Activated CD8-positive, alpha-beta memory T cell treated with anti-CD3 and anti-CD28 coated beads, Interleukin-2, amount 50 U/mL, for 24 hours (primary cell): ENCODE data around the gene COL5A1.

Experiments
- DNase-seq: peaks from one replicate; pipeline ENCODE4 v3.0.0-alpha.2; 2020; ENCODE audit errors: extremely low read depth

COL5A1 gene

GRCh38 chr9:134787601-134788531, 146.3 kb downstream of the COL5A1 start:
- DNase-seq = no peak

DNA sequence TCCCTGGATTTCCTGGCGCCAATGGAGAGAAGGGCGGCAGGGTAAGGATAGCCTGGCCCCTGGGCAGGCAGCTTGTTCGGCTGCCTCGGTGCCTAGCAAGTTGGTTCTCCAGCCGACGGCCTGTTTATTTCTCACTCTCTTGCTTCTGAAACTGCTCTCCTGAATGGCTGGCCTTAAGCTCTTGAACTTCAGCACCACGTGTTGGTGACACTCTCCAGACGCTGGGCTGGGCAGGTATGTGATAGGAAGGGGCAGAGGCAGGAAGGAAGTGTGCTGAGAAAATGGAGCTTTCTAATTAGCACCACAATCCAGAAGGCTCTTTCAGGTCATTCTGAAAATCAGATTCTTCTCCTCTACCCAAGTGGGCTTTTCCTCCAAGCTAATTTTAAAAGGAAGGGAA, 147.6 kb downstream of the COL5A1 start:
- DNase-seq = no peak

DNA sequence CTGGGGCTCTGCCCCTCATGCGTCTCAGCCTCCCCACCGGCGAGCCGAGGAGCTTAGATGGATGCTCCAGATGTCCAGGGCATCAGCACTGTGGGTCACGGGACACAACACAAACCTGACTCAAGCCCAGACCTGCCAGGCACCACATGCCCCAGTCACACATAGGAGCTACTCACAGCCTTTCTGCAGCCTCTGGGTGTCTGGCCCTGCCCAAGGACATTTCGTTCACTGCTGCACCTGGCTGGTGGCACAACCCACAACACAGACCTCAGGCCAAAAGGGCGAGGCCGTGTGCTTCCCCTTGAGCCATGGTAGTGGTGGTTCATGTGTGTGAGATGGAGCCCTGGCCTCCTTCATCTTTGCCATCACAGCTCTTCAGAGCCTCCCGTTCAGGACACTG, 149.4 kb downstream of the COL5A1 start:
- no peak for DNase-seq

DNA sequence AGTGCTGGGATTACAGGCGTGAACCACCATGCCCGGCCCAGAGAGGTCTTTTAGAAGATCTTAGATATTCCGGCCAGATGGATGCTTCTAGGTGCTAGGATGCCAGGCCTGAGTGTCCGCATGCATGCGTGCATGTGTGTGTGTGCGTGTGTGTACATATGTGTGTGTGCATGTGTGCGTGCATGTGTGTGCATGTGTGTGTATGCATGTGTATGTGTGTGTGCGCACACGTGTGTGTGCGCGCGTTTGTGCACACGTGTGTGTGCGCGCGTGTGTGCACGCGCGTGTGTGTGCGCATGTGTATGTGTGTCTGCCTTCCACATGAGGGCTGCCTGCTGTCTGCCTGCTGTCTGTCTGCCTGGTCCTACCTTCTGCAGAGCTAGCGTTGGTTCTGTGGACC, 151.0 kb downstream of the COL5A1 start:
- DNase-seq = no peak

DNA sequence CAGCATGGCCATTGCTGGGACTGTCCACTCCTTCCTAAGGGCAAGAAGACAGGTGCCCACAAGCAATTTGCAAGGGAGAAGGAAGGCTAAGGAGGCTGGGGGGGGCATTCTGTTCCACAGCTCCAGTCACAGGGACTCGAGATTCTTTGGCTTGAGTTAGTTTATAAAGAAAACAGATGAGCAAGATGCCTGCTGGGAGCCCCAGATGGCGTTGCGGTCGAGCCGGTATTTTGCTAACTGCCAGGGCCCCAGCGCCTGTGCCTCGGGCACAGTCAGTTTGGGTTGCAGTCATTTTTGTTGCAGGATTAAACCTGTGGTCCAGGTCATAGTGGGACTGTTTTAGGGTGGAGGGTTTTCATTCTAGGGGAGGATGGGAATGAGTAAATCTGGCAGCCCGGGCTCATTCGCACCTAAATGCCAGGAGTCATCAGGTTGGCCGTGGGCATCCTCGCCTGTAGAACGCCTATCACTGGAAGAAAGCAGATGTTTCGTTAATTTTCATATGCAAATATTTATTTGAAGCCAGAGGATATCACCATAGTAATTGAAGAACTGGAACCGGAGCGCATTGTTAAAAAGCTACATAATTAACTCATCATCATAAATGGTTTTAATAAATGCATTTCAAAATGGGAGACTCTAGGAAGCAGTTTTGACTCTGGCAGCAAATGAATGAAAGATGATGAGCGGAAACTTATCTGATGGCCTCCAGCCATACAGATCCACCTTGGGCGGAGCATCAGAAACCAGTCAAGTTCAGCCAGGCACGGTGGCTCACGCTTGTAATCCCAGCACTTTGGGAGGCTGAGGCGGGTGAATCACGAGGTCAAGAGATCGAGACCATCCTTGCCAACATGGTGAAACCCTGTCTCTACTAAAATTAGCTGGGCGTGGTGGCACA, 151.9 kb downstream of the COL5A1 start:
- DNase-seq = no peak

DNA sequence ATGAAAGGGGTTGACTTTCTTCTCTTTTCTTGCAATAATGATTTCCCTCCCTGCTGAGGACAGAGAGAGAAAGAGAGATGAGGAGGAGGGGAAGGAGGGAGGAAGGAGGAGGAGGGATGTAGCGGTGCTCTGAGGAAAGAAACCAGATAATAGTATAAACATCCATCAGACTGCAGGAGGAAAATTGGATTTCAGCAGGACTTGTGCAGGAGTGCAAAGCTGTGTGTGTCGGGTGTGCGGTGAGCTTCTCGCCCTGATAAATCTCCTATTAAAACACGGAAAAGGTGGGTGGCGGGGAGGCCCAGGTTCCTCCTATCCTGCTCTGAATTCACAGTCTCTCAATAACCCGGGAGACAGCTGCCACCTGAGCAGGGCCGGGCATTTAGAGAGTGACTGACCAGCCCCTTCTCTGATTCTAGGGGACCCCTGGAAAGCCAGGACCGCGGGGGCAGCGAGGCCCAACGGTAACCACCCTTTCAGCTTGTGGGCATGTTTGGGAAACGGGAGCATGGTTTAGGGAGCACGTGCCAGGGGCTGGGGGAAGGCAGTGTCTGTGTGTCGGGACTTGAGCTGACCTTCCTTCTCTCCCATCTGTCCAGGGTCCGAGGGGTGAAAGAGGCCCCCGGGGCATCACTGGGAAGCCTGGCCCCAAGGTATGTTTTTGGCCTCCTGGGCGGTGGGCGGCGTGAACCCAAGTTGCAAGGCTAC, 153.2 kb downstream of the COL5A1 start:
- no peak for DNase-seq

DNA sequence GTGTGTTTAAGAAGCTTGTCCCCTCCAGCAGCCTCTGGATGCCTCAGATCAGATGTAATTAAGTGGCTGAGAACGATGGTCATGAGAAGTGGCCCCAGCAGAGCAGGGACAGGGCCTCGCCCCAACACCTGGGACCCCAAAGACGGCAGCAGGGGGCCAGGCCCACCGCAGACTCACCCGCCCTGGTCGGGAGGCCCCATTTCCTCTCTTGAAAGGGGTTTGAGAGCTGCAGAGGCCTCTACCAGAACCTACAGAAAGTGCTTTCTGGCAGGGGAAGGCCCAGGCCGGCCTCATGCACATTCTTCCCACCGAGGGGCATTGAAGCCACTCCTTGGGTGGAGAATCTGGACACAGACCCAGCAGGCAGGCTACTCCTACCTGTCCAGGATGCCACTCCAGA, 153.8 kb downstream of the COL5A1 start:
- DNase-seq = no peak

- no peak for DNase-seq
Measured at GRCh38 chr9:134796882-134797281, 155.3 kb downstream of the COL5A1 start.

DNA sequence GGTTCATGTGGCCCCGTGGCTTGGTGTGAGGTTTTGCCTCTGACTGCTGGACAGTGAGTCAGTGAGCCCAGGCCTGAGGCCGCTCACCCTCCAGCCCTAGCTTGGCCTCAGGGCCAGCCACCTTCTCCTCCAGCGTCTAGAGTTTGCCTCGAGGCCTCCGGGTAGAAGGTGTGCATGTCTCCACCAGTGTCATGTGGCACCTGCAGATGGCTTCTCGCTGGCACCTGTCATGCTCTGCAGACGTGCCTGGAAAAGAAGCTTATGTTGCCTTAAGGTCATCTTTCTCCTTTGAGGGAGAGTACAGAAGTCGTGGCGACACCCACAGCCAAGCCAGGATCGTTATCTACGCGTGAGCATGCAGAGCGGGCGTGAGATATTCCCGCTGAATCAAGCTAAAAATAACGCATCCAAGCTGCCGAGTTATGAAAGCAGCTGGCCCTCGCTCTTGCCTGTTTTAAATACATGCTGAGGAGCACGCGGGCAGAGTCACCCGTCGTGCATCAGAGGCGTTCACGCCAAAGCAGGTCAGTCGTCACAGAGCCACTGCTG, 159.3 kb downstream of the COL5A1 start:
- no peak for DNase-seq

GRCh38 chr9:134802216-134802795, 160.7 kb downstream of the COL5A1 start:
- DNase-seq = no peak

DNA sequence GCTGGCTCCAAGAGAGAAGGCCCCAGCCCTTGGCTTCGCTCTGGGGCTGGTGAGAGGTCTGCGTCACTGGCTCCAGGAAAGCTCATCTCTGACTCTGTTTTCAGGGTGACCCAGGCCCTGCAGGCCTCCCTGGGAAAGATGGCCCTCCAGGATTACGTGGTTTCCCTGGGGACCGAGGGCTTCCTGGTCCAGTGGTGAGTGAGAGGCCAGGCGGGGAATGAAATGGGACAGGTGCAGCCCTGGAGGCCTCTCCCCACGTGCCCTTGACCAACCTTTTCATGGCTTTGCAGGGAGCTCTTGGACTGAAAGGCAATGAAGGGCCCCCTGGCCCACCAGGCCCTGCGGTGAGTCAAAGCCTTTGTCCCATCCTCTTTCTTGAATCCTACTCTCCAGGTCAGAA, 163.3 kb downstream of the COL5A1 start:
- no peak for DNase-seq

GRCh38 chr9:134807716-134808446, 166.3 kb downstream of the COL5A1 start:
- DNase-seq = no peak

DNA sequence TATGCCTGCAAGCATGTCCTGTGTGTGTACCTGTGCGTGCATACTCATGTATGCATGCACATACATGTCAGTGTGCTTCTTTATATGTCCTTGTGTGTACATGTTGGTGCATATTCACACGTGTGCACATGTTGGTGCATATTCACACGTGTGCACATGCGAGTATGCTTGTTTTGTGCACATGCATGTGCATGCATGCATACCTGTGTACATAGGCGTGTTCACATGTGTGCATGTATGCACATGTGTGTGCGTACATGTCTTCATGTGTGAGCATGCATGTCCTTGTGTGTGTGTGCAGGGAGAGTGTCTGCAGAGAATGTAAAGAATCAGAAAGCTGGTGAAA, 166.8 kb downstream of the COL5A1 start:
- DNase-seq = no peak

DNA sequence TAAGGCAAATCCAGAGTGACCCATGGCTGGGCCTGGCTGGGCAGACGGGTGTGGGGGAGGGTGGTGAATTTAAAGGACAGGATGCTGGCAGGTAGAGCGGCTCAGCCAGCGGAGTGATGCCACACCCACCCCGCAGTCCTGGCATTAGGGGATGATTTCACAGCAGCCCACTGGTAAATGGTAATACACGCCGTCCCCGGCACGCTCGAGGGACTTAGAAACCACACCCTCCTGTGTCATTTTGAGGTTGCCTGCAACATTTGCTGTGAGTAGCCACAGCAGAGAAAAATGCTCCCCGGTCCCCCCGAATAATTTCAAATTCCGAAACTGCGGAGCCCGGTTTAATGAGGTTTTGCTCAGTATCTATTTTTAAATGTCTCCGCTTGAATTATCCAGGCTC, 167.7 kb downstream of the COL5A1 start:
- DNase-seq = no peak

- DNase-seq = no peak
Measured at GRCh38 chr9:134809826-134810225, 168.2 kb downstream of the COL5A1 start.

- DNase-seq = no peak
Measured at GRCh38 chr9:134811079-134811672, 169.6 kb downstream of the COL5A1 start.

GRCh38 chr9:134811673-134812342, 170.2 kb downstream of the COL5A1 start:
- no peak for DNase-seq

- no peak for DNase-seq
Measured at GRCh38 chr9:134812343-134812673, 170.7 kb downstream of the COL5A1 start.

DNA sequence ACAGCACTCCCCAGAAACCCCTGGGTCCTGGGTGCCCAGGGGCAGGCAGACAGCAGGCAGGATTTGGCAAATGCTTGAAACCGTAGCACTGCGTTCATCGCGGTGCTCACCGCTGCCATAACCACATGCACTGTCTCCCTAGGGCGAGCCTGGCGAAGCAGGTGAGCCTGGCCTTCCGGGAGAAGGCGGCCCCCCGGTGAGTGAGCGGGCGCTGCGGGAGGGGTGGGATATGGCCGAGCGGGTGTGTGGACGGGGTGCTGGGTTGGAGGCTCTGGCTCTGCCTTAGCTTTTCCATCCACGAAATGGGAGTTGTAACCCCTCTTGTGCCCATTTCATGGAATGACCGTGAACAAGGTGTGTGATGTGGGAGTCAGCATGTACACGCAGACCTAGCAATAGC, 172.2 kb downstream of the COL5A1 start:
- DNase-seq = no peak

GRCh38 chr9:134814598-134815215, 173.1 kb downstream of the COL5A1 start:
- no peak for DNase-seq
